Right cardiac atrium (tissue), 5 donors: ENCODE results near the gene CD209. TPM values are rescaled to one million over a fixed set of nuclear protein-coding genes. Genes with fewer than 3 reads are reported as not detected.

Source experiments
- ATAC-seq, 2 donors: fragments of 200-7000 bp; cut with Tn5 transposase; one replicate each; pipeline versions ENCODE4 v1.8.0 to v1.9.1; 2020; ENCODE audit warnings: moderate library complexity in 2 of 2, mild to moderate bottlenecking in 1 of 2
- DNase-seq, 3 donors: peaks; one replicate each; pipeline ENCODE4 v3.0.0-alpha.2; 2020
- H3K27ac ChIP-seq: one replicate; pipeline ENCODE4 v1.5.1; 2013; ENCODE audit warnings: mild to moderate bottlenecking, low read length, control low read depth, moderate library complexity
- H3K27me3 ChIP-seq: one replicate; pipeline ENCODE4 v1.6.1; 2013; ENCODE audit not compliant: control insufficient read depth, insufficient read depth
- H3K4me1 ChIP-seq: one replicate; pipeline ENCODE4 v1.6.1; 2013; ENCODE audit warnings: low read length; ENCODE audit not compliant: control insufficient read depth, insufficient read depth
- H3K4me3 ChIP-seq: one replicate; pipeline ENCODE4 v1.5.1; 2013; ENCODE audit warnings: low read length, control low read depth
- H3K9me3 ChIP-seq: one replicate; pipeline ENCODE4 v1.6.1; 2013; ENCODE audit warnings: low read length; ENCODE audit not compliant: control insufficient read depth
- WGBS: extraction: QIAGEN DNeasy Blood & Tissue Kit; methylation state at CpG from one replicate; pipeline ENCODE4 v1.1.7; 2013; 5-methylcytosine and 5-hydroxymethylcytosine counted together
- intact Hi-C, 4 donors: fragments of 100-400 bp; cut with DNase I; formaldehyde crosslinking; loops; one replicate each; pipeline versions ENCODE4 v1.11.0 to v1.14.0; 2022 to 2023
- polyA plus RNA-seq: library from polyadenylated mRNA; stranded (reverse); fragments of 200-250 nt; gene quantifications from one replicate; pipeline ENCODE4 v1.2.3, GENCODE V29; 2013
- total RNA-seq, 4 donors: library from RNA; stranded (reverse); fragmentation: NEBNext Ultra II Directional; extraction: Animal tissue kit (Norgen Biotek cat#: 25700); gene quantifications; one replicate each; pipeline ENCODE4 v1.2.1, GENCODE V29; 2021
- donor health status: healthy with polysubstance abuse.
- donor health status: DM: no; HTN: yes; CAD: no.
- donor health status: DM: no; HTN: no; CAD: no.
- donor health status: DM: no; HTN: yes; CAD: no; lungs with severe emphysema.
- donor health status: DM: yes; HTN: yes; CAD: no.

CD209 gene
- total and polyA plus RNA-seq, 5 donors = 0.68 to 10.7 (median 9.1) TPM

DNA sequence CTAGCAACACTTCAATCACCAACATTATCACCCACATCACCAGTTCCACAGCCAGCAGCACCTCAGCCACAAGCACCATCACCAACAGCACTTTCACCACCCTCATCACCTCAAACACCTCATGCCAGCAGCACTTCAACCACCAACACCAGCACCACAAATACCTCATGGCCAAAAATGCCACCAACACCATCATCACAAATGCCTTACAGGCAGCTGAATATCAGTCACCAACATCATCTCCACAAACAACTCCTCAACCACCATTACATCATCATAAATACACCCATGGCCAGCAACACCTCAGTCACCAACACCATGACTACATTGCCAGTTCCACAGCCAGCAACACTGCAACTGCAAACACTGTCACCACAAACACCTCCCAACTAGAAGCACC, 55.8 kb downstream of the CD209 start:
- Histone ChIP-seq H3K4me1 (no peaks in the 10 kb centered on the region), H3K9me3 (no peaks in the 10 kb centered on the region), H3K27ac (no peak overlapping the region), H3K27me3 (no peaks in the 10 kb centered on the region), H3K4me3 (no peak overlapping the region)
- intact Hi-C loops = no loop called here
- no peak for ATAC-seq
- no peak for DNase-seq

DNA sequence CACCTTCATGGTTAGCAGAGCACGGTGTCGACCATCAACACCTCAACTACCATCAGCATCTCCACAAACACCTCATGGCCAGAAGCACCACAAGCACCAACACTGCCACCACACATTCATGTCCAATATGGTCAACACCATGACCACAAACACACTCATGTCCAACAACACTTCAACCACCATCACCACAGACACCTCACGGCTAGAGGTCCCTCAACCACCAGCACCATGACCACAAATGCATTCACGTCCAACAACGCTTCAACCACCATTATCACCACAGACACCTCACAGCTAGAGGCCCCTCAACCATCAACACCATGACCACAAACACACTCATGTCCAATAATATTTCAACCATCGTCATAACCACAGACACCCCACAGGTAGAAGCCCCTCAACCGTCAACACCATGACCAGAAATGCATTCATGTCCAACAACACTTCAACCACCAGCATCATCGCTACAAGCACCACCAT, 56.5 kb downstream of the CD209 start:
- intact Hi-C loops = no loop called here
- ATAC-seq (no peak), DNase-seq (no peak)
- WGBS = 81% methylated on average over 8 of the region's 8 CpGs
- no peak overlapping the region for H3K4me3 ChIP-seq
- no peaks in the 10 kb centered on the region for H3K4me1 ChIP-seq
- H3K27me3 ChIP-seq = no peaks in the 10 kb centered on the region
- no peak overlapping the region for H3K27ac ChIP-seq
- no peaks in the 10 kb centered on the region for H3K9me3 ChIP-seq

Other genes with a start within 250 kb of the CD209 start
- 100 to 1,000 TPM; 101 to 120 (median 115) TPM for gene ZNF358, start 231.4 kb downstream of the CD209 start, total RNA-seq
- gene ZNF358, start 231.4 kb downstream of the CD209 start, polyA plus RNA-seq = 143 TPM
- gene MCOLN1, start 224.9 kb downstream of the CD209 start, total RNA-seq = 10 to 100 TPM; 19.5 to 24.4 (median 21.8) TPM
- gene MCOLN1, start 224.9 kb downstream of the CD209 start, polyA plus RNA-seq = 20.7 TPM
- gene PNPLA6, start 211.8 kb downstream of the CD209 start, total RNA-seq = 10 to 100 TPM; 53.4 to 70.9 (median 65.4) TPM
- gene PNPLA6, start 211.8 kb downstream of the CD209 start, polyA plus RNA-seq = 33.5 TPM
- under 1 TPM; 0.20 to 0.71 (median 0.38) TPM for gene CAMSAP3, start 151.7 kb downstream of the CD209 start, total RNA-seq
- 0.29 TPM for gene CAMSAP3, start 151.7 kb downstream of the CD209 start, polyA plus RNA-seq
- 10 to 100 TPM; 18.9 to 27.3 (median 26.0) TPM for gene XAB2, start 118.0 kb downstream of the CD209 start, total RNA-seq
- gene XAB2, start 118.0 kb downstream of the CD209 start, polyA plus RNA-seq = 19.0 TPM
- gene PET100, start 117.7 kb downstream of the CD209 start, total RNA-seq = 100 to 1,000 TPM; 136 to 194 (median 167) TPM
- gene PET100, start 117.7 kb downstream of the CD209 start, polyA plus RNA-seq = 191 TPM
- not detected for gene PCP2, start 113.8 kb downstream of the CD209 start, total RNA-seq
- 0.34 TPM for gene PCP2, start 113.8 kb downstream of the CD209 start, polyA plus RNA-seq
- 10 to 100 TPM in 1 of 4 donors, 1 to 10 TPM in 3; 6.8 to 12.1 (median 9.2) TPM for gene STXBP2, start 110.4 kb downstream of the CD209 start, total RNA-seq
- 5.0 TPM for gene STXBP2, start 110.4 kb downstream of the CD209 start, polyA plus RNA-seq
- gene RETN, start 78.5 kb downstream of the CD209 start, total RNA-seq = 1 to 10 TPM in 1 of 4 donors, under 1 TPM in 2, not detected in 1; 0.49 to 1.7 (median 0.78) TPM
- 7.2 TPM for gene RETN, start 78.5 kb downstream of the CD209 start, polyA plus RNA-seq
- under 1 TPM; 0.17 to 0.85 (median 0.47) TPM for gene MCEMP1, start 70.4 kb downstream of the CD209 start, total RNA-seq
- 0.50 TPM for gene MCEMP1, start 70.4 kb downstream of the CD209 start, polyA plus RNA-seq
- gene TRAPPC5, start 66.7 kb downstream of the CD209 start, total RNA-seq = 100 to 1,000 TPM in 1 of 4 donors, 10 to 100 TPM in 3; 94.8 to 121 (median 97.1) TPM
- 93.4 TPM for gene TRAPPC5, start 66.7 kb downstream of the CD209 start, polyA plus RNA-seq
- not detected for gene FCER2, start 45.4 kb downstream of the CD209 start, total RNA-seq
- gene FCER2, start 45.4 kb downstream of the CD209 start, polyA plus RNA-seq = 0.09 TPM
- 1 to 10 TPM in 2 of 4 donors, under 1 TPM in 2; 0.54 to 1.6 (median 1.1) TPM for gene CLEC4G, start 15.4 kb downstream of the CD209 start, total RNA-seq
- gene CLEC4G, start 15.4 kb downstream of the CD209 start, polyA plus RNA-seq = 0.32 TPM
- gene CLEC4M, start 15.7 kb upstream of the CD209 start, total RNA-seq = not detected
- gene CLEC4M, start 15.7 kb upstream of the CD209 start, polyA plus RNA-seq = not detected
- 10 to 100 TPM; 17.7 to 20.5 (median 18.6) TPM for gene EVI5L, start 82.7 kb upstream of the CD209 start, total RNA-seq
- gene EVI5L, start 82.7 kb upstream of the CD209 start, polyA plus RNA-seq = 22.2 TPM
- gene PRR36, start 126.9 kb upstream of the CD209 start, total RNA-seq = under 1 TPM in 2 of 4 donors, not detected in 2; 0.29 to 0.34 TPM
- 0.11 TPM for gene PRR36, start 126.9 kb upstream of the CD209 start, polyA plus RNA-seq
- gene LRRC8E, start 141.0 kb upstream of the CD209 start, total RNA-seq = 1 to 10 TPM in 2 of 4 donors, under 1 TPM in 2; 0.93 to 1.2 (median 0.97) TPM
- 0.36 TPM for gene LRRC8E, start 141.0 kb upstream of the CD209 start, polyA plus RNA-seq
- 10 to 100 TPM; 23.2 to 32.6 (median 28.5) TPM for gene MAP2K7, start 156.3 kb upstream of the CD209 start, total RNA-seq
- gene MAP2K7, start 156.3 kb upstream of the CD209 start, polyA plus RNA-seq = 26.9 TPM
- 10 to 100 TPM in 3 of 4 donors, 1 to 10 TPM in 1; 8.0 to 17.6 (median 14.5) TPM for gene TGFBR3L, start 167.3 kb upstream of the CD209 start, total RNA-seq
- 2.4 TPM for gene TGFBR3L, start 167.3 kb upstream of the CD209 start, polyA plus RNA-seq
- gene SNAPC2, start 172.8 kb upstream of the CD209 start, total RNA-seq = 10 to 100 TPM in 3 of 4 donors, 1 to 10 TPM in 1; 9.6 to 14.4 (median 11.0) TPM
- 12.2 TPM for gene SNAPC2, start 172.8 kb upstream of the CD209 start, polyA plus RNA-seq
- under 1 TPM in 2 of 4 donors, not detected in 2; 0.24 to 0.34 TPM for gene CTXN1, start 178.6 kb upstream of the CD209 start, total RNA-seq
- 0.16 TPM for gene CTXN1, start 178.6 kb upstream of the CD209 start, polyA plus RNA-seq
- 10 to 100 TPM; 51.1 to 88.9 (median 64.0) TPM for gene TIMM44, start 196.1 kb upstream of the CD209 start, total RNA-seq
- gene TIMM44, start 196.1 kb upstream of the CD209 start, polyA plus RNA-seq = 64.6 TPM